ELR (cell line): ENCODE results near the gene ATXN7L1.

ENCODE experiments used
- DNase-seq: peaks from one replicate; pipeline ENCODE4 v3.0.0-alpha.2; 2015; ENCODE audit warnings: low read depth

Gene ATXN7L1

GRCh38 chr7:105580022-105580740 is 296.2 kb downstream of the ATXN7L1 start:
- peak; percentile 52 for DNase-seq

GRCh38 chr7:105578496-105578895 is 297.9 kb downstream of the ATXN7L1 start:
- no peak for DNase-seq

DNA sequence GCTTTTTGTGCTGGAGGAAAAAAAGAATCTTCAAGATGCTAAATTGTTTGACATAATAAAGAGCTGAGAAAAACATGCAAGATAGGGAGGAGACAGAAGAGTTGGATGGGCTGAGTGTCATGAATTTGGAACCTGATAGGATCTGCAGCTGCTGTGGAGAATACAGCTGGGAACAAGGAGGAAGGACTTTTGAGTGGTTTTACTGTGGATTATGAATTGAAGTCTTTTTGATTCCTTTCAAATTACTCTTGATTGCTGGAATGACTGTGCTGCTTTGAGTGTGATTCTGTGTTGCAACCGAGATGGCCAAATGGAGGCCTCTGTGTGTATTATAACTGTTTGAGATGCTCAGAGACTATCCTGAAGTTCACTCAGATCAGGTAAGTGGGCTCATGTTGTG is 299.1 kb downstream of the ATXN7L1 start:
- DNase-seq = no peak

DNA sequence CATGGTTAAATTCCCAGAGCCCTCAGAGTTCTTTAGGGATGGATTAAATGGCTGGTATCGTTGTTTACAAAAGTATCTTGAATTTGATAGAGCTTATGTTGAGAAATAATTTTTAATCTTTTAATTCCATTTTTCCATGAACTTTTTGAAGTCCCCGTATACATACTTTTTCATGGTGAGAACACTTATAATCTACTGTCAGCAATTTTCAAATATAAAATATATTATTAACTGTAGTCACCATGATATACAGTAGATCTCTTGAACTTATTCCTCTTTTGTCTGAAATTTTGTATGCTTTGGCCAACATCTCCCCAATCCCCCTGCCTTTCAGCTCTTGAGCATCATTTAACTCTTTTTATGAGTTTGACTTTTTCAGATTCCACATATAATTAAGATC is 304.5 kb downstream of the ATXN7L1 start:
- no peak for DNase-seq

DNA sequence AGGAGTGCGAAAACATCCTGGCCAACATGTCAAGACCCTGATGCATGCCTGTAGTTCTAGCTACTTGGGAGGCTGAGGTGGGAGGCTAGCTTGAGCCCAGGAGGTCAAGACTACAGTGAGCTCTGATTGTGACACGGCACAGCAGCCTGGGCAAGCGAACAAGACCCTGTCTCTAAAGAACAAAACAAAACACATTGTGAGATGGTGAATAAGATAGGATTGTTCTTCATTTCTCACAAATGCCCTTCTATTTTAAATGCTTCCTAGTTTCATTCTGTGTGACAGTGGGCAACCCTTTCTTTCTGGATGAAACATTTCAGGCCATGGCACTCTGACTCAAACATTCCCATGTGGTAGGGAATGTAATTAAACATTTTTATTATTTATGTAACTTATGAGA is 308.6 kb downstream of the ATXN7L1 start:
- no peak for DNase-seq

DNA sequence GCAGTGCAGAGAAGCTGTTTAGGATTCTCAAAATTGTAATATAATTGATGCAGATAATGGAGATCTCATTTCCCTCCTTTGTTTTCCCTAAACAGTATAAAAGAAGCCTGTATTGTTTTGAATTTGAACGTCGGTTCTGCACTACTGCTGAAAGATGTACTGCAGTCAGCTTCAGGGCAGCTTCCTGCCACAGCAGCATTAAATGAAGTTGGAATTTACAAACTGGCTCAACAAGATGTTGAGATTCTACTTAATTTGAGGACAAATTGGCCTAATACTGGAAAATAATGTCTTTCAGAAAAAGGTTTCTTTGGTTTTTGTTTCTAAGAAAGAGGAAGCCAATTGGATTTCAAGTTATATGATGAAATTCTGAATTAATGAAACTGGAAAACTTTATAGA is 309.4 kb downstream of the ATXN7L1 start:
- no peak for DNase-seq

DNA sequence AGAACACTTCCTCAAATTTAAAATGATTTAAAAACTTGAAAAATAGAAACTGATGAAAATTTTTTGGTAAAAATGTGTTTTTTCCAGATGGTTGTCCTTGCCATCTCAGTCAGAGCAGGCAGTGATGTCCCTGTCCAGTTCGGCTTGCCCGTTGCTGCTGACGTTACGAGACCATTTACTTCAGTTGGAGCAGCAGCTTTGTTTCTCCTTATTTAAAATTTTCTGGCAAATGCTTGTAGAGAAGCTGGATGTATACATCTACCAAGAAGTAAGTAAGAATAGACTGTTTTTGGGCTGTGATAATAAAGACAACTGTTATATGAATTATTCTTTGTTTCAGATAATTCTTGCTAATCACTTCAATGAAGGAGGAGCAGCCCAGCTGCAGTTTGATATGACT is 311.2 kb downstream of the ATXN7L1 start:
- DNase-seq = no peak

- no peak for DNase-seq
Observed at GRCh38 chr7:105559926-105560325, 316.5 kb downstream of the ATXN7L1 start.
